Activated B cell treated with CpG ODN at 0.5 μM for 24 hours (primary cell): Measurements from ENCODE around the gene COG7. TPM values are rescaled to one million over a fixed set of nuclear protein-coding genes. Genes with fewer than 3 reads are reported as not detected.

ENCODE experiments used
- ATAC-seq: fragments of 200-7000 bp; cut with Tn5 transposase; one replicate; pipeline ENCODE4 v1.10.0; 2021; ENCODE audit warnings: low read depth, mild to moderate bottlenecking, moderate library complexity
- CTCF ChIA-PET: fragments of 350-600 bp; sonication (Branson Sonifier 250); formaldehyde crosslinking; loops from one replicate; lab custom pipeline; 2021; ENCODE audit warnings: antibody characterized with exemption; lab: Charles Lee
- POLR2A ChIA-PET: fragments of 350-600 bp; sonication (Branson Sonifier 250); formaldehyde crosslinking; loops from one replicate; lab custom pipeline; 2021; ENCODE audit warnings: antibody characterized with exemption; lab: Charles Lee
- DNase-seq: peaks from one replicate; pipeline ENCODE4 v3.0.0; 2022
- H3K27ac Mint-ChIP-seq: one replicate; pipeline ENCODE4 v1.8.0; 2020; ENCODE audit warnings: mixed read lengths
- H3K27me3 Mint-ChIP-seq: one replicate; pipeline ENCODE4 v1.8.0; 2021; ENCODE audit warnings: mixed read lengths
- H3K36me3 Mint-ChIP-seq: one replicate; pipeline ENCODE4 v1.8.0; 2021; ENCODE audit warnings: low read depth, mixed read lengths
- H3K4me1 Mint-ChIP-seq: one replicate; pipeline ENCODE4 v1.8.0; 2021; ENCODE audit warnings: mixed read lengths
- H3K4me3 Mint-ChIP-seq: one replicate; pipeline ENCODE4 v1.8.0; 2020; ENCODE audit warnings: mild to moderate bottlenecking, mixed read lengths
- H3K9me3 Mint-ChIP-seq: one replicate; pipeline ENCODE4 v1.8.0; 2020; ENCODE audit warnings: mixed read lengths
- intact Hi-C: fragments of 100-400 bp; cut with micrococcal nuclease; formaldehyde crosslinking; loops from one replicate; pipeline ENCODE4 v1.15.1; 2024
- total RNA-seq: library from RNA; stranded (reverse); gene quantifications from 2 replicates; pipeline ENCODE4 v1.2.3, GENCODE V29; 2022
- TF ChIP-seq, protein P1 (sequence below): fragments of 200-600 bp; IDR thresholded peaks from one replicate; pipeline ENCODE4 v1.8.0; 2022; ENCODE audit warnings: antibody characterized with exemption, mild to moderate bottlenecking

Gene COG7
- total RNA-seq, 1 donor from 2014 or later, result 20.2 TPM

DNA sequence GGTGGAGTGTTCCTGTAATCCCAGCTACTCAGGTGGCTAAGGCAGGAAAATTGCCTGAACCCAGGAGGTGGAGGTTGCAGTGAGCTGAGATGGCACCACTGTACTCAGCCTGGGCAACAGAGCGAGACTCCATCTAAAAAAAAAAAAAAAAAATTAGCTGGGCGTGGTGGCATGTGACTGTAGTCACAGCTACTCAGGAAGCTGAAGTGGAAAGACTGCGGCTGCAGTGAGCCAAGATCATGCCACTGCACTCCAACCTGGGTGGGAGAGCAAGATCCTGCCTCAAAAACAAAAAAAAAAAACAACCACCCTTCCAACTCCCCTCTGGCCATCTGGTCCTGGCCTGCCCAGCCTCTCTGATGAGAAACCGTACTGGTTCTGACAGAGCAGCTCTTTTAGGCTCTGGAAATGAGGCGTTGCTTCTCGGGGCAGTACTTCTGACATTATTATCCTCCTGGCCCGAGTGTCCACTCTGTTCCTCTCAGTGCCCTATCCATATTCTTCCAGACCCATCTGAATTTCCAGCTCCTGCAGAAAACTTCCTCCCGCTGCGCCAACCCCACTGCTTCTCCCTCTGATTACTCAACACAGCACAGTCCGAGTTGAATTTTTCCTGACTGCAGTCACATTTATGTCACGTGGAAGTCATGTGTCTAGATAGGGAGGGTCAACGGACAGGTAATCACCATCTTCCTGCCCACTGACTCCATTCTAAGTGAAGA, 44.0 kb upstream of the COG7 start:
- Mint-ChIP-seq H3K4me1 (peaks cover 69% of the 10 kb centered on the region), H3K9me3 (no peaks in the 10 kb centered on the region), H3K4me3 (peak overlapping the region; percentile 28), H3K27me3 (no peaks in the 10 kb centered on the region), H3K36me3 (peaks cover 83% of the 10 kb centered on the region), H3K27ac (peak overlapping the region; percentile 73)
- ChIA-PET POLR2A (interaction anchor here (0.6 to 5.4 kb wide), 9 partner anchors 11 to 1044 kb away, joined by 3 to 55 read pairs (median 6); partner anchors contain the start of genes EARS2, GGA2 and UBFD1), CTCF (interaction anchor here (1.4 kb wide), 1 partner anchor 9 kb away, joined by 3 read pairs; no protein-coding TSS in a partner anchor)
- TF ChIP-seq, protein P1, sequence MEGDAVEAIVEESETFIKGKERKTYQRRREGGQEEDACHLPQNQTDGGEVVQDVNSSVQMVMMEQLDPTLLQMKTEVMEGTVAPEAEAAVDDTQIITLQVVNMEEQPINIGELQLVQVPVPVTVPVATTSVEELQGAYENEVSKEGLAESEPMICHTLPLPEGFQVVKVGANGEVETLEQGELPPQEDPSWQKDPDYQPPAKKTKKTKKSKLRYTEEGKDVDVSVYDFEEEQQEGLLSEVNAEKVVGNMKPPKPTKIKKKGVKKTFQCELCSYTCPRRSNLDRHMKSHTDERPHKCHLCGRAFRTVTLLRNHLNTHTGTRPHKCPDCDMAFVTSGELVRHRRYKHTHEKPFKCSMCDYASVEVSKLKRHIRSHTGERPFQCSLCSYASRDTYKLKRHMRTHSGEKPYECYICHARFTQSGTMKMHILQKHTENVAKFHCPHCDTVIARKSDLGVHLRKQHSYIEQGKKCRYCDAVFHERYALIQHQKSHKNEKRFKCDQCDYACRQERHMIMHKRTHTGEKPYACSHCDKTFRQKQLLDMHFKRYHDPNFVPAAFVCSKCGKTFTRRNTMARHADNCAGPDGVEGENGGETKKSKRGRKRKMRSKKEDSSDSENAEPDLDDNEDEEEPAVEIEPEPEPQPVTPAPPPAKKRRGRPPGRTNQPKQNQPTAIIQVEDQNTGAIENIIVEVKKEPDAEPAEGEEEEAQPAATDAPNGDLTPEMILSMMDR, result no peak
- intact Hi-C loops, result no loop called here
- DNase-seq (no peak), ATAC-seq (peak; percentile 88)

DNA sequence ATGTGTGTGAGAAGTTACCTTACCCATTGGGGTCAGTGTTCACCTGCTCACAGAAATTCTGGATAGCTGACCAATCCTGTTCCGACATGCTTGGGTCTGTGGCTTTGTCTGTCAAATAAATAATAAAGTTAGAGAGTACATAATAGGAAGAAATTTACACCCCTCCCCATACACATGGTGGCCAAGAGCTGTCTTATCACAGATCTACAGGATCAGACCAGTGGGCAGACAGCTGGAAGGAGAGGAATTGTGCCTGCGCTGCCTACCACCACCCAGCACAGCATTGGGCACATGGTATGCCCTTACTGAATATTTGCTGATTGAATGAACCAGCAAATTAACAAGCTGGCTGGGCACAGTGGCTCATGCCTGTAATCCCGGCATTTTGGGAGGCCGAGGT, 42.7 kb upstream of the COG7 start:
- intact Hi-C loops, result no loop called here
- Mint-ChIP-seq H3K27ac (peak overlapping the region; percentile 73), H3K27me3 (no peaks in the 10 kb centered on the region), H3K9me3 (no peaks in the 10 kb centered on the region), H3K4me3 (no peak overlapping the region), H3K36me3 (peaks cover 82% of the 10 kb centered on the region), H3K4me1 (peaks cover 56% of the 10 kb centered on the region)
- POLR2A ChIA-PET, result interaction anchor here (0.6 to 5.4 kb wide), 6 partner anchors 9 to 383 kb away, joined by 4 to 55 read pairs (median 6); partner anchors contain the start of gene GGA2
- DNase-seq (no peak), ATAC-seq (no peak)
- CTCF ChIA-PET, result interaction anchor here (0.5 to 1.4 kb wide), 4 partner anchors 9 to 1912 kb away, joined by 3 to 4 read pairs (median 4); no protein-coding TSS in a partner anchor
- TF ChIP-seq, protein P1, result no peak

DNA sequence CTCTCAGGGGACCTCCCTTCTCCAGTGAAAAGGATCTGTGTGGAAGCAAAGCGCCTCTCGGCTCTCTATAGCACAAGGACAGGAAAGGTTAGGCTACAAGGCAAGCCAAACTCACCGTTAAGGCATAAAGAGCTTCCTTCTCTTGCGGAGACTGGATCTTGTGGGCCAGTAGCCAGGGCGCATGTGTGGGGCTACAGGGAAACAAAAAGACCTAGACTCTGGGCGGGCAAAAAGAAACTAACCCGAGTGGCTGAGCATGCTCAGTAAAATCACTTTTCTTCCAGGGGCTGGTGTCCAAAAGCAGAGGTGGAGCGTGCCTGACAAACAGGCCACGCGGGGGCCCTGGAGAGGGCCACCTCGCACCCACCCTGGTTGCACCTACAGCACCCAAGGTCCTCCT, 41.2 kb upstream of the COG7 start:
- DNase-seq (no peak), ATAC-seq (no peak)
- Mint-ChIP-seq H3K27me3 (no peaks in the 10 kb centered on the region), H3K4me1 (peaks cover 41% of the 10 kb centered on the region), H3K27ac (peak overlapping the region; percentile 61), H3K9me3 (no peaks in the 10 kb centered on the region), H3K36me3 (peaks cover 85% of the 10 kb centered on the region), H3K4me3 (no peak overlapping the region)
- intact Hi-C loops, result no loop called here
- ChIA-PET POLR2A (no interaction called here), CTCF (no interaction called here)
- TF ChIP-seq, protein P1, result no peak

DNA sequence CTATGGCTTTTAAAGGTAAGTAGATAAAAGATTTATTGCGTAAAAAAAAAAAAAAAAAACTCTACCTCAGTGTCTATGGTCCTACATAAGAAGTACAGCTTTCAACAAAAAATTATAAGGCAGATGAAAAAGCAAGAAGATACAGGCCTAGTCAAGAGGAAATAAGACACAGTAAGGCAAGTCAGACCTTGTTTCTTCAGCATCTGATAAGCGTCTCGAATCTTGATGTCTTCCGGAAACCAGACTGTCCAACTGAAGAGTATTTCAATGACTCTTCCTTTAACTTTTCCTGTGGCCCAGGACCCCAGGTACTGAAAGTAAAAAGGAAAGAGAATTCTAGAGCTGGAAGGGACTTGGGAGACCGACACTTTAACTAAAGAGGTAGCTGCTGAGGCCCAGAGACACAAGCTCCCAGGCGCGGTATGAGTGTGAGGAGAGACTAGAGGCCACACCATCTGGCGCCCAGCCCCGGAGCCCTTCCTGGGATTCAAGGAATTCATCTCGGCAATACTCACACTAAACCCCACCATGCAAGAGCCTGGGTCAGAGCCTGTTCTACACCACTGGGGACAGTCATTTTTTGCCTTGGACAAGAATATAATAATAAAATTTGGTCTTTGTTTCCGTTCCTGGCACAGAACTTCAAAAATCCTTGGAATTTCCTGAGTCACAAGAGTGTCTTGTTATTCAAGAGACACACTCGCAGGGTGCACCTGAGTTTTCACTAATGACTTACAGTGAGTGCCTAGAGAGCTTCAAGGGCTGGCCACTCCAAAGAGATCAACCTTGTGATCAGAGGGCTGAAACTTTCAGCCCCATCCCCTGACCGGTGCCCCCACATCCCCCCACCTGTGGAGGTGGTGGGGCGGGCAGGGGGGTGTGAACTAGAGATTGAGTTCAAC, 38.8 kb upstream of the COG7 start:
- ChIA-PET CTCF (no interaction called here), POLR2A (interaction anchor here (1.3 kb wide), 2 partner anchors 13 to 67 kb away, joined by 3 to 4 read pairs; no protein-coding TSS in a partner anchor)
- DNase-seq (no peak), ATAC-seq (no peak)
- no peaks in the 10 kb centered on the region for H3K9me3 Mint-ChIP-seq
- H3K27me3 Mint-ChIP-seq, result no peaks in the 10 kb centered on the region
- TF ChIP-seq, protein P1, result no peak
- H3K4me1 Mint-ChIP-seq, result peaks cover 17% of the 10 kb centered on the region
- no peak overlapping the region for H3K4me3 Mint-ChIP-seq
- H3K27ac Mint-ChIP-seq, result no peak overlapping the region
- peaks cover 96% of the 10 kb centered on the region for H3K36me3 Mint-ChIP-seq
- intact Hi-C loops, result no loop called here
